Tongue (tissue), 3 donors: ENCODE data around the gene PKD2L1. TPM values are rescaled to one million over a fixed set of nuclear protein-coding genes. Genes with fewer than 3 reads are reported as not detected.
"Not testable (repeated sequence)": the region's sequence is repeated elsewhere in the genome, so short reads cannot be mapped to it uniquely, and the experiment has no call there.

Source experiments
- DNase-seq: peaks from one replicate; pipeline ENCODE4 v3.0.0-alpha.2; 2015
- small RNA-seq: library from RNA; depleted of rRNA; stranded (forward); fragments of <200 nt; gene quantifications from one replicate; pipeline ENCODE3, GENCODE V24; 2014; ENCODE audit warnings: low replicate concordance
- total RNA-seq: library from RNA; depleted of rRNA; stranded (reverse); fragments of >200 nt; gene quantifications from one replicate; pipeline ENCODE4 v1.2.3, GENCODE V29; 2014

PKD2L1 gene
- total RNA-seq, 1 donor from 2014 or later, result not detected

DNA sequence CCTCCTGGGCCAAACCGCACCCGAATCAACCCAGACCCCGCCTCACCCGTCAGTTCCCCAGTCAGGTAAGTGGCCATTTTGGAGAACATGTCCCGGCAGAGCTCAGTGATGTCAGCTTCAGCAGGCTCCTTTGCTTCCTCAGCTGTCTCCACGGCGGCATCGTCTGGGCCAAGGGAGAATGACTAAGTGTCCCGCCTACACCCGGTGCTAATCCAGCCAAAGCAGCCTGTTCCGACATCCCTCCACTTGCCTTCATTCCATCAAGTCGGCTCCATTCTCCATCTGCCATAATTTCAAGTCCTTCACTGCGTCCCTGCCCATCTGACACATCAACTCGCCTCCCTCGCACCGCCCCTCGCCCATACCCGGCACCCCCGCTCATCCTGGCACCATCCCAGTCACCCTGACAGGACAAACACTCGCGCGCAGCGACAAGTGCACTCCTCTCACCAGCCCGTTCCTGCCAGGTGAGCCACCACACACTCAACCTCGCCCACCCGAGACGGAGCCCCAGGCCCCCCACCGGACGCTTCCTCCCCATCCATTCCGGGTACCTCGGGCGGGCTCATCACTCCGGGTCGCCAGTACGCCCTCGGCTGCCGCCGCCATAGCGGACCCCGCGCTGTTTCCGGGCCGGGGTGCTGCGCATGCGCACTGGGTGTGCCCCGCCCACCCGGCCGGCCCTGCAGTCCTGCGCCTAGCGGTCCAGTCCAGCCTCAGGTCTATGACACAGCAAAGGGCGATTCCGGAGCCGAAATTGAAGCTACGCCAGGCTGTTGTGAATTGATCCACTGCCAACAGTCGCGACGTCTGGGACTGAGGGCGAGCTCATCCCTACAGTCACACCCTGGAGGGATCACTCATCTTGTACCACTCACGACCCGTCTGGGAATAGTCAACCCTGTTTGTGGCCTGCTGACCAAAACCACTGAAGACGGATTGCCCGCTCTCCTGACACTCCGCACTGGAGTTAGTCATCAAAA lies 43.7 kb downstream of the PKD2L1 start, which contains the start of gene BLOC1S2:
Gene BLOC1S2, minus strand, starts transcription at position 630 of the 983 bp plus-strand sequence. Its CDS starts 21 bp downstream, at position 609.
- DNase-seq, result peak; percentile 93

DNA sequence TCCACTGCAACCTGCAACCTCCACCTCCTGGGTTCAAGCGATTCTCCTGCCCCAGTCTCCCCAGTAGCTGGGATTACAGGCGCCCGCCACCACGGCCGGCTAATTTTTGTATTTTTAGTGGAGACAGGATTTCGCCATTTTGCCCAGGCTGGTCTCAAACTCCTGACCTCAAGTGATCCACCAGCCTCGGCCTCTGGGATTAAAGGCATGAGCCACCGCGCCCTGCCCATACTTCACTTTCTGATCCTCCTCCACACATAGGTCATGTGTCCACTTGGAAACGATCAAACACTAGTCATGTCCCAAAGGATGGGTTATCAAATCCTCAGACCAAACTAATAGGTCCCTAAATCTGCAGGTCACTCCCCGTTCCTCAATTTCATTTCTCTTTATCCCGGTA lies 44.7 kb downstream of the PKD2L1 start:
- not testable (repeated sequence) for DNase-seq

DNA sequence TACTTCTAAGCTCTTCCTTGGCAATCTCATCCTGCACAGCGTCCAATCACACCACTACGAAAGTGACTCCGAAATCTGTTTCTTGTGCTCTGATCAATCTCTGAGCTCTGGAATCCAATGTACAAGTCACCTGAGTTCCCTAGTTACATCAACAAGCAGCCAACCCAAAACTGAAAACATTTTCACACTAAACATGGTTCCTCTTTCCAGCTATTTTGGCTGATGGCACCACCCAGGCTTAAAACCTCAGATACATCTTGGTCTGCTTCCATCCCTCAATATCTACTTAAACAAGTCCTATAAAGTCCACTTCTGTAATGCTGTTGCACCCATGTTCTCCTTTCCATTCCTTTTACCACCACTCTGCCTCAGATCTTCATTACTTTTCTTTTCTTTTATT lies 47.1 kb downstream of the PKD2L1 start:
- DNase-seq, result no peak

DNA sequence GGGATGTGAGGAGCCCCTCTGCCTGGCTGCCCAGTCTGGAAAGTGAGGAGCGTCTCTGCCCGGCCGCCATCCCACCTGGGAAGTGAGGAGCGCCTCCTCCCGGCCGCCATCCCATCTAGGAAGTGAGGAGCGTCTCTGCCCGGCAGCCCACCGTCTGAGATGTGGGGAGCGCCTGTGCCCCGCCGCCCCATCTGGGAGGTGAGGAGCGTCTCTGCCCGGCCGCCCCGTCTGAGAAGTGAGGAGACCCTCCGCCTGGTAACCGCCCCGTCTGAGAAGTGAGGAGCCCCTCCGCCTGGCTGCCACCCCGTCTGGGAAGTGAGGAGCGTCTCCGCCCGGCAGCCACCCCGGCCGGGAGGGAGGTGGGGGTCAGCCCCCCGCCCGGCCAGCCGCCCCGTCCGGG lies 53.1 kb downstream of the PKD2L1 start:
- not testable (repeated sequence) for DNase-seq

DNA sequence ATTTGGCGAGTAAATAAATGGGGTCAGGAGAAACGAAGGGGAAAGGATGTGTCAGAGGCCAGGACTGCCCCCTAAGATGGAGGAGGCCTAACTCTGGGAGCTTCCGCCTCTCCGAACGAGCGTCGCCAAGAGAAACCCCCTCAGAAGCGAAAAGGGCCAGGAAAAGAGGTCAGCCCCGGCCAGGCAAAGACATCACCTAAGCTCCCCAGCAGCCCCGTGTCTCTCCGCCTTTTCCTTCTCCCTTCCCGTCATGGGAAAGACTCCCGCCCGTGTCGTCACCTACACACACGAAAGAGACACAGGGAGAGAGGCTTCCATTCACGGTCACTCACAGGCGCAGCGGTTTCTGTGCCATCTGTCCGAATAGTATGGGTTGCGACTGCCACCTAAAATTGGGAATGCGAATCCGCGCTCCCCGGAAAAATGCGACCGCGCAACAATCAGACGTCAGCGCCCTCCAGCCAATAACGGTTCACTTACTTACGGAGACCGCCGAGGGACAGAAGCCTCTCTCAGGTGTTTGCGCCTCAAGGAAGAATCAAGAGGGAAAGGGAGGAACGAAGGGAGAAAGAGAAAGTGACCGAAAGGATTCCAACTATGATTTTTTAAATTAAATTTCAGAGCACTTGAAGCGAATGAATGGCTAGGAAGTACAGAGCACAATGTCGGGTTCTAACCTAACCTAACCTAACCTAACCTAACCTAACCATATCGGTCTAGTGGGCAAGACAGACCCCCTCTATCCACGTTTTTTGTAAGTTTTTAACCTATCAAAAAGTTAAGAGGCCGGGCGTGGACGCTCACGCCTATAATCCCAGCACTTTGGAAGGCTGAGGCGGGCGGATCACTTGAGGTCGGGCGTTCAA lies 62.6 kb downstream of the PKD2L1 start, which contains the start of gene CWF19L1:
Gene CWF19L1, minus strand, starts transcription at position 400 of the 866 bp plus-strand sequence. Its CDS starts 45 bp downstream, at position 355.
- DNase-seq, result peak; percentile 96

DNA sequence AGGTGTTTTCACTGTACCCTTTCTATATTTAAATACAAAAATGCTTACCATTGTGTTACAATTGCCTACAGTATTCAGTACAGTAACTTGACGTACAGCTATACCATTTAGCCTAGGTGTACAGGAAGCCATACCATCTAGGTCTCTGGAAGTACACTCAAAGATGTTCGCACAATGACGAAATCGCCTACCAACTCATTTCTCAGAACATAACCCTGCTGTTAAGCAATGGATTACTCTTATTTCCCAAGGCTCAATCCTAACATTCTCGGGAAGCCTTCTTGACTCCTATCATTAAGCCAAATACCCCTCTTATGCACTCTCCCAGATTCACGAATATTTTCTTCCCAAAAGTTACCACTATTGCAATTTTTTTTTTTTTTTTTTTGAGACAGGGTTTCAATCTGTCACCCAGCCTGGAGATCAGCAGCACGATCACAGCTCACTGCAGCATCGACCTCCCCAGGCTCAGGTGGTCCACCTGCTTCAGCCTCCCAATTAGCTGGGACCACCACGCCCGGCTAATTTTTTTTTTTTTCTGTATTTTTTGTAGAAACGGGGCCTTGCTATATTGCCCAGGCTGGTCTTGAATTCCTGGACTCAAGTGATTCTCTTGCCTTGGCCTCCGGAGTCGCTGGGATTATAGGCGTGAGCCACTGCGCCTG lies 64.1 kb downstream of the PKD2L1 start:
- DNase-seq, result no peak

DNA sequence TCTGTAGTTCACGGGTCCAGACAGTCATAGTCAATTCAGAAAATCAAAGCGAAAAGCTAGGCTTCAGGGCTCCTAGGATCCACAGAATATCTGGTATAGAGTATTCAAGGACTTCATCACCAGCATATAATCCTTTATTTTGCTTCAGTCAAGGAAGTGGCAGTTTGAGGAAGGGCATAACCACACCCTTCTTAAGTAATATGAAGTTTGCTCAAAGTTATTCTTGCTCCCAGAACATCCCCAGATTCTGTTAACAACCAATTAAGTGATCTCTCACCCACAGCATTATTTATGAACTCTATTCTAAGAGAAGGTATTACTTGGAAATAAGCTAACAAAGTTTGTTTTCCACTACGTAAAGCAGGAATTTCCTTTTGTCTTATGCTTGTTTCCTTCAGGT lies 75.8 kb downstream of the PKD2L1 start:
- no peak for DNase-seq

DNA sequence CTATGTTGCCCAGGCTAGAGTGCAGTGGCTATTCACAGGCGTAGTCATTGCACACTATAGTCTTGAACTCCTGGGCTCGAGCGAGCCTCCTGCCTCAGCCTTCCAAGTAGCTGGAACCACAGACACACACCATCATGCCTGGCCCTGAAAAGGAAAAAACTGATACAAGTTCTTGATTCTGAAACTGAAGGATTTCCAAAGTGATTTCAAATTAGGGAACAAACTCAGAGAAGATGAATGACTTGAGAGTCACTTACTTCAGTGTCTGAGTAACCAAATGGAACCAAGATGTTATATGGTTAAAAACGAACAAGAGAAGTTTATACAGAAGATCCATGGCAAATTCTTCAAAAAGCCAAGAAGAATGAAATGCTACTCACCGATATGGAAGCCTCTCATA lies 77.0 kb downstream of the PKD2L1 start:
- no peak for DNase-seq

DNA sequence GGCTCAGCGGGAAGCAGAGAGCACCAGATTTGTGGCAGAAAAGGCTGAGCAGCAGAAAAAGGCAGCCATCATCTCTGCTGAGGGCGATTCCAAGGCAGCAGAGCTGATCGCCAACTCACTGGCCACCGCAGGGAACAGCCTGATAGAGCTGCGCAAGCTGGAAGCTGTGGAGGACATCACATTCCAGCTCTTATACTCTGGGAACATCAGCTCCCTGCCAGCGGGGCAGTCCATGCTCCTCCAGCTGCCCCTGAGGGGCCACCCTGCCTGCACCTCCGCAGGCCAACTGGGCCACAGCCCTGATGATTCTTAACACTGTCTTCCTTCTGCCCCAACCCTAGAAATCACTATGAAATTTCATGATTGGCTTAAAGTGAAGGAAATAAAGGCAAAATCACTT lies 81.2 kb downstream of the PKD2L1 start:
- DNase-seq, result no peak

DNA sequence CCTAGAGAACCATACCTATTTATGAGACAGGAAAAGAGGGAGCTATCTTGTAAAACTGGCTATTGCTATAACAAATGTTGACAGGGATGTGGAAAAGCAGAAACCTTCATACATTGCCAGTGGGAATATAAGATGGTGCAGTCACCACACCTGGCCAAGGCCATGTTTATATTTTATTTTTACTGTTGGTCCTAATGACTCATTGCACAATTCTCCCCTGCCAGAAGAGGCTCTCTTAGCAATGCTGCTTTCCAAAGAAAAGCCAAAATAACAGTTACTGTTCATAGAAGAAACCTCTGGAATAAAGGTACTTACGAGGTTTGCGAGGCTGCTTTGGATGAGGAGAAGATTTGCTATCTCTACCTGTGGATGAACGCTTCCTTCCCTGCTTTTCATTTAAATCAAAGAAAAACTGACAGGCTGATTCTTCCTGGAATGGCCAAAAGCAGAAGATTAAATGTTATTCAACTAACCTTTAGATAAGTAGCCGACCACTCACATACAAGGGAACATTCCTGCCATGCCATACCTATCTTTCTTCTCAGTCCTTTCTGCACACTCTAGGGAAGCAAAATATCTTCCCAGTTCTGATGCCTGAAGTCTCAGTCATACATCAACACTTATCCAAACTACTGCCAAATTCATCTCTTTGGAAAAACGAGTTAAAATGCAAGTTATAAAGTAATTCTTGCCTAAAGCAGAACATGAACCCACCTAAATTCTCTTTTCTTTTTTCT lies 84.4 kb downstream of the PKD2L1 start:
- no peak for DNase-seq

DNA sequence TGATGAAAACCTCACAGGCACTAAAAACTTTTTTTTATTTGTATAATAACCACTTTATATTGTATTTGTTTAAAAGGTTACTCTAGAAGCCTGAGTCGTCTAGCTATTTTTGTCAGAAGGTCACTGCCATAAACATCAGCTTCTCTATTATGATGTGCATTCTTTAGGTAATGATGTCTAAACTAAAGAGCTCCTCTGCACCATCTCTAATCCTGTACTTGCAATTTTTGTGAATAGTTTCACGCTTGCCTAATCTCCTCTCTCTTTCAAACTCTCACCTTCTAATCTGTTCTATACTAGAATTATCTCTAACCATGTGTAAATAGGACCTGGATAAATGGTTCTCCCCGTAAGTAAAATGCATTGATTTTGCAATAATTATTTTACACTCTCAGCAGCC lies 90.2 kb downstream of the PKD2L1 start:
- no peak for DNase-seq

DNA sequence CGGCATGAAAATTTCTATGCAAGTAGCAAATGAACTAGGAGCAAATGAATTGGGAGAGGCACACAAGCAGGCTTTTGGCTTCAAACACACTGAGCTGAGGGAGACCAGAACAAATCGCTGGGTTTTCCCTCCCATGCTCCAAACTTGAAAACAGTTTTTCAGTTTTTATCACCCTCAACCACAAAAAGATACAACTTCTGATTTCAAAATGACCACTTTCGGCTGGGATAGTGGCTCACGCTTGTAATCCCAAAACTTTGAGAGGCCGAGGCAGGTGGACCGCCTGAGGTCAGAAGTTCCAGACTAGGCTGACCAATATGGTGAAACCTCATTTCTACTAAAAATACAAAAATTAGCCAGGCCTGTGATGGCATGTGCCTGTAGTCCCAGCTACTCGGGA lies 91.6 kb downstream of the PKD2L1 start:
- no peak for DNase-seq

Small RNAs within 50 kb of the gene (small RNA-seq; reads per million reads assigned to genes)
- gene RNU6-422P, result not detected

Other genes with a start within 250 kb of the PKD2L1 start
- not detected for gene CPN1, start 248.4 kb downstream of the PKD2L1 start, total RNA-seq
- gene ERLIN1, start 144.2 kb downstream of the PKD2L1 start, total RNA-seq, result 35.8 TPM
- gene CHUK, start 100.6 kb downstream of the PKD2L1 start, total RNA-seq, result 20.5 TPM
- gene CWF19L1, start 62.6 kb downstream of the PKD2L1 start, total RNA-seq, result 29.4 TPM
- 27.9 TPM for gene BLOC1S2, start 43.5 kb downstream of the PKD2L1 start, total RNA-seq
- 15.7 TPM for gene SCD, start 17.0 kb upstream of the PKD2L1 start, total RNA-seq
- gene WNT8B, start 132.8 kb upstream of the PKD2L1 start, total RNA-seq, result not detected
- gene SEC31B, start 189.6 kb upstream of the PKD2L1 start, total RNA-seq, result 4.6 TPM
- 80.8 TPM for gene NDUFB8, start 199.6 kb upstream of the PKD2L1 start, total RNA-seq
- gene HIF1AN, start 205.7 kb upstream of the PKD2L1 start, total RNA-seq, result 16.8 TPM